Lung (tissue), 12 donors: ENCODE results near the gene BRAF. TPM values are rescaled to one million over a fixed set of nuclear protein-coding genes. Genes with fewer than 3 reads are reported as not detected.

ENCODE experiments used
- ATAC-seq: fragments of 200-7000 bp; cut with Tn5 transposase; one replicate; pipeline ENCODE4 v1.9.1; 2020; ENCODE audit warnings: moderate number of reproducible peaks; ENCODE audit not compliant: insufficient read depth, low FRiP score
- DNase-seq, 3 donors: peaks; one replicate each; pipeline ENCODE4 v3.0.0-alpha.2; 2013 to 2017
- H3K27ac ChIP-seq, 2 donors: one replicate each; pipeline ENCODE4 v1.5.1; 2013; ENCODE audit warnings: mild to moderate bottlenecking in 2 of 2, moderate library complexity in 2 of 2, control low read depth in 1 of 2, inconsistent platforms in 1 of 2, low read depth in 1 of 2, low read length in 1 of 2
- H3K27me3 ChIP-seq, 3 donors: one replicate each; pipeline ENCODE4 v1.5.1; 2013; ENCODE audit warnings: low read length in 2 of 3; ENCODE audit not compliant: control insufficient read depth in 3 of 3, insufficient read depth in 3 of 3
- H3K36me3 ChIP-seq, 4 donors: one replicate each; pipeline ENCODE4 v1.5.1; 2013; ENCODE audit warnings: low read length in 4 of 4, mild to moderate bottlenecking in 1 of 4, moderate library complexity in 1 of 4; ENCODE audit not compliant: control insufficient read depth in 4 of 4, insufficient read depth in 4 of 4
- H3K4me1 ChIP-seq, 5 donors: one replicate each; pipeline ENCODE4 v1.5.1; 2013; ENCODE audit warnings: low read length in 5 of 5, mild to moderate bottlenecking in 2 of 5, moderate library complexity in 1 of 5; ENCODE audit not compliant: control insufficient read depth in 5 of 5, insufficient read depth in 5 of 5
- H3K4me3 ChIP-seq: one replicate; pipeline ENCODE4 v1.5.1; 2013; ENCODE audit warnings: mild to moderate bottlenecking, control low read depth, moderate library complexity
- H3K9ac ChIP-seq, 2 donors: one replicate each; pipeline ENCODE4 v1.5.1; 2013; ENCODE audit warnings: low read length in 2 of 2, control low read depth in 1 of 2; ENCODE audit not compliant: insufficient read depth in 1 of 2
- H3K9me3 ChIP-seq, 4 donors: one replicate each; pipeline ENCODE4 v1.5.1; 2013; ENCODE audit warnings: low read length in 3 of 4, mild to moderate bottlenecking in 1 of 4, moderate library complexity in 1 of 4; ENCODE audit not compliant: control insufficient read depth in 4 of 4, insufficient read depth in 3 of 4
- WGBS, 2 donors: extraction: QIAGEN DNeasy Blood & Tissue Kit; methylation state at CpG; one replicate each; pipeline ENCODE4 v1.1.7; 2013; 5-methylcytosine and 5-hydroxymethylcytosine counted together
- polyA plus RNA-seq, 2 donors: library from polyadenylated mRNA; stranded (reverse); fragments of 200-250 nt; gene quantifications; one replicate each; pipeline ENCODE4 v1.2.1, GENCODE V29; 2013
- total RNA-seq, 2 donors: library from RNA; depleted of rRNA in 1 of 2; stranded (reverse); fragments of >200 nt in 1 of 2; gene quantifications; one replicate each; pipeline ENCODE4 v1.2.1, GENCODE V29; 2014 to 2021
- TF ChIP-seq, protein P1 (sequence below): IDR thresholded peaks from 2 replicates; pipeline ENCODE4 v1.5.1; 2012; ENCODE audit warnings: mild to moderate bottlenecking; ENCODE audit errors: control extremely low read depth, extremely low read depth
- donor health status: control.
- donor health status: control.
- donor health status: Bipolar disorder and iron deficiency.
- donor health status: healthy.
- donor health status: DM: yes; HTN: yes; CAD: no.

BRAF gene
- total and polyA plus RNA-seq, 4 donors = 6.5 to 111 (median 22.3) TPM

- 33 to 43% methylated on average over 5 of the region's 5 CpGs for WGBS, 2 donors
- no peaks in the 10 kb centered on the region for H3K4me1 ChIP-seq
- H3K4me3 ChIP-seq = no peak overlapping the region
- DNase-seq = peak; percentile 61 to 78 (median 78)
- no peaks in the 10 kb centered on the region for H3K9me3 ChIP-seq
- TF ChIP-seq, protein P1, sequence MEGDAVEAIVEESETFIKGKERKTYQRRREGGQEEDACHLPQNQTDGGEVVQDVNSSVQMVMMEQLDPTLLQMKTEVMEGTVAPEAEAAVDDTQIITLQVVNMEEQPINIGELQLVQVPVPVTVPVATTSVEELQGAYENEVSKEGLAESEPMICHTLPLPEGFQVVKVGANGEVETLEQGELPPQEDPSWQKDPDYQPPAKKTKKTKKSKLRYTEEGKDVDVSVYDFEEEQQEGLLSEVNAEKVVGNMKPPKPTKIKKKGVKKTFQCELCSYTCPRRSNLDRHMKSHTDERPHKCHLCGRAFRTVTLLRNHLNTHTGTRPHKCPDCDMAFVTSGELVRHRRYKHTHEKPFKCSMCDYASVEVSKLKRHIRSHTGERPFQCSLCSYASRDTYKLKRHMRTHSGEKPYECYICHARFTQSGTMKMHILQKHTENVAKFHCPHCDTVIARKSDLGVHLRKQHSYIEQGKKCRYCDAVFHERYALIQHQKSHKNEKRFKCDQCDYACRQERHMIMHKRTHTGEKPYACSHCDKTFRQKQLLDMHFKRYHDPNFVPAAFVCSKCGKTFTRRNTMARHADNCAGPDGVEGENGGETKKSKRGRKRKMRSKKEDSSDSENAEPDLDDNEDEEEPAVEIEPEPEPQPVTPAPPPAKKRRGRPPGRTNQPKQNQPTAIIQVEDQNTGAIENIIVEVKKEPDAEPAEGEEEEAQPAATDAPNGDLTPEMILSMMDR = peak; percentile 45
- H3K27me3 ChIP-seq = no peaks in the 10 kb centered on the region
- H3K36me3 ChIP-seq = no peaks in the 10 kb centered on the region
- ATAC-seq = peak; percentile 75
- no peak overlapping the region for H3K27ac ChIP-seq
- no peak overlapping the region for H3K9ac ChIP-seq
Measured at GRCh38 chr7:140810830-140811556, 113.7 kb downstream of the BRAF start.

DNA sequence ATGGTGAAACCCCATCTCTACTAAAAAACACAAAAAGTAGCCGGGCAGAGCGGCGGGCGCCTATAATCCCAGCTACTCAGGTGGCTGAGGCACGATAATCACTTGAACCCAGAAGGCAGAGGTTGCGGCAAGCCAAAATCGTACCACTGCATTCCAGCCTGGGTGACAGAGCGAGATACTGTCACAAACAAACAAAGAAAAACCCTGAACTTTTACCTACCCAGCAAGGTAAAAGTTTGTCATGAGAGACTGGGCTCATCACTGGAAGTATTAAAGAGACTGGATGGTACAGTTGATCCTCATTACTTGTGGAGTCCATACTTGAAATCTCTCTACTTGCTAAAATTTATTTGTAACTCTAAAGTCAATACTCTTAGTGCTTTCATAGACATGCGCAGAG lies 114.3 kb downstream of the BRAF start:
- Histone ChIP-seq H3K36me3 (no peaks in the 10 kb centered on the region), H3K4me3 (no peak overlapping the region), H3K4me1 (no peaks in the 10 kb centered on the region), H3K9ac (no peak overlapping the region), H3K9me3 (no peaks in the 10 kb centered on the region), H3K27me3 (no peaks in the 10 kb centered on the region), H3K27ac (no peak overlapping the region)
- TF ChIP-seq, protein P1 = no peak
- 96 to 99% methylated on average over 9 of the region's 9 CpGs for WGBS, 2 donors
- no peak for ATAC-seq
- DNase-seq = no peak

GRCh38 chr7:140778975-140779374 lies 145.8 kb downstream of the BRAF start:
- Histone ChIP-seq H3K4me1 (no peaks in the 10 kb centered on the region), H3K27ac (no peak overlapping the region), H3K36me3 (peaks cover 4 to 38% (median 13%) of the 10 kb centered on the region in 4 donors), H3K27me3 (no peaks in the 10 kb centered on the region), H3K9ac (no peak overlapping the region), H3K4me3 (no peak overlapping the region), H3K9me3 (no peaks in the 10 kb centered on the region)
- 53 to 77% methylated on average over 2 of the region's 2 CpGs for WGBS, 2 donors
- DNase-seq (peak in 1 of 3 donors; percentile 5), ATAC-seq (no peak)
- TF ChIP-seq, protein P1 = no peak

DNA sequence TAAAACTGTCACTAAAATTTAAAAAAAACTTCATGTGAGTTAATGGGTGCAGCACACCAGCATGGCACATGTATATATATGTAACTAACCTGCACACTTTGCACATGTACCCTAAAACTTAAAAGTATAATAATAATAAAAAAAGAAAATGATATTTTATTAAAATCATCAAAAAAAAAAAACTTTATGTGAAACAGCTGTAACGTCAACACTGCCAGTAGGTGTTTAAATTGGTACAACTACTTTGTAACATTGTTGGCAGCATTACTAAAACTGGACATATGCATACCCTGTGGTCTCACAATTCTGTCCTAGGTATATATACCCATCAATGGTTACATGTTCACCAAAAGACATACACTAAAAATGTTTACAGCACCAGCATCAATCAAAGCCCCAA lies 146.2 kb downstream of the BRAF start:
- no peak overlapping the region for H3K9ac ChIP-seq
- no peaks in the 10 kb centered on the region for H3K27me3 ChIP-seq
- H3K4me3 ChIP-seq = no peak overlapping the region
- TF ChIP-seq, protein P1 = no peak
- WGBS, 2 donors = 95 to 96% methylated on average over 1 of the region's 1 CpG
- ATAC-seq = no peak
- H3K36me3 ChIP-seq = peaks cover 4 to 38% (median 14%) of the 10 kb centered on the region in 4 donors
- H3K27ac ChIP-seq = no peak overlapping the region
- H3K9me3 ChIP-seq = no peaks in the 10 kb centered on the region
- DNase-seq = peak in 1 of 3 donors; percentile 5
- no peaks in the 10 kb centered on the region for H3K4me1 ChIP-seq
